Memory B cell (primary cell): ENCODE measurements around the gene TRAPPC10.
A peak's percentile ranks its signal among the peaks of the same experiment; 100 is the strongest.

Experiments used
- ATAC-seq: fragments of 150-1000 bp; cut with Tn5 transposase; 2 replicates; pipeline ENCODE4 v1.10.0; 2021; ENCODE audit warnings: low read depth, mild to moderate bottlenecking, moderate library complexity
- DNase-seq, 2 donors: peaks; one replicate each; pipeline ENCODE4 v3.0.0; 2022; ENCODE audit warnings: low spot score in 2 of 2
- H3K27ac Mint-ChIP-seq: one replicate; pipeline ENCODE4 v1.8.0; 2022; ENCODE audit warnings: mild to moderate bottlenecking, moderate library complexity, mixed read lengths
- H3K27me3 Mint-ChIP-seq: one replicate; pipeline ENCODE4 v1.8.0; 2022; ENCODE audit warnings: mixed read lengths
- H3K36me3 Mint-ChIP-seq: one replicate; pipeline ENCODE4 v1.8.0; 2022; ENCODE audit warnings: mild to moderate bottlenecking, mixed read lengths
- H3K4me1 Mint-ChIP-seq: one replicate; pipeline ENCODE4 v1.8.0; 2022; ENCODE audit warnings: mixed read lengths
- H3K4me3 Mint-ChIP-seq: one replicate; pipeline ENCODE4 v1.8.0; 2022; ENCODE audit warnings: mild to moderate bottlenecking, moderate library complexity, mixed read lengths
- H3K9me3 Mint-ChIP-seq: one replicate; pipeline ENCODE4 v1.8.0; 2022; ENCODE audit warnings: mixed read lengths

The TRAPPC10 gene

DNA sequence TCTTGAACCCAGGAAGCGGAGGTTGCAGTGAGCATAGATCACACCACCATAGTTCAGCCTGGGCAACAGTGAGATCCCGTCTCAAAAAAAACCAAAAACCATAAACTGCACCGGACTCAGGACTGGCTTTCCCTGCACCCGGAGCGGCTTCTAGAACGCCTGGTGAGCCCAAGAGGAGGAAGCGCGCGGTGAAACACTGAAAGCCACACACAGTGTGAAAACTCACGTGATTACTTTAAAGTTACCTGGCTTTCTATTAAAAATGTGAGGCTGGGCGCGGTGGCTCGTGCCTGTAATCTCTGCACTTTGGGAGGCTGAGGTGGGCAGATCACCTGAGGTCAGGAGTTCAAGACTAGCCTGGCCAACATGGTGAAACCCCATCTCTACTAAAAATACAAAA is 7.0 kb upstream of the TRAPPC10 start:
- Mint-ChIP-seq H3K36me3 (peaks cover 7% of the 10 kb centered on the region), H3K27ac (no peak overlapping the region), H3K9me3 (no peaks in the 10 kb centered on the region), H3K4me3 (no peak overlapping the region), H3K4me1 (no peaks in the 10 kb centered on the region), H3K27me3 (no peaks in the 10 kb centered on the region)
- ATAC-seq, result no peak
- no peak for DNase-seq

DNA sequence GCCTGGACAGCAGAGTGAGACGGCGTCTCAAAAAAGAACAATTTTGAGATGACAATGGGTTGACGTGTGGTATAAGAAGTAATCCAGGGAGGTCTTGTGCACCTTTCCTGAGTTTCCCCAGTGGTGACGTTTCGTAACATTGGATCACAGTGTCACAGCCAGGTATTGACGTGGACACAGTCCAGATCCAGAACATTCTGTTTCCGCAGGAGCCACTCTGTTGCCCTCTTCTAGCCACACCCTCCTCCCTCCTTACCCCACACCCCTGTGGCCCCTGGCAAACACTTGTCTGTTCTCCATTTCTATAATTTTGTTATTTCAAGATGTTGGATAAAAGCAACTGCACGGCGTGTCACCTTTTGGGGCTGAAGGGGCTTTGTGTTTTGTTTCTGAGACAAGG is 6.5 kb upstream of the TRAPPC10 start:
- H3K9me3 Mint-ChIP-seq, result no peaks in the 10 kb centered on the region
- H3K4me3 Mint-ChIP-seq, result no peak overlapping the region
- no peaks in the 10 kb centered on the region for H3K4me1 Mint-ChIP-seq
- H3K27me3 Mint-ChIP-seq, result no peaks in the 10 kb centered on the region
- H3K36me3 Mint-ChIP-seq, result peaks cover 7% of the 10 kb centered on the region
- DNase-seq, result no peak
- no peak for ATAC-seq
- no peak overlapping the region for H3K27ac Mint-ChIP-seq

DNA sequence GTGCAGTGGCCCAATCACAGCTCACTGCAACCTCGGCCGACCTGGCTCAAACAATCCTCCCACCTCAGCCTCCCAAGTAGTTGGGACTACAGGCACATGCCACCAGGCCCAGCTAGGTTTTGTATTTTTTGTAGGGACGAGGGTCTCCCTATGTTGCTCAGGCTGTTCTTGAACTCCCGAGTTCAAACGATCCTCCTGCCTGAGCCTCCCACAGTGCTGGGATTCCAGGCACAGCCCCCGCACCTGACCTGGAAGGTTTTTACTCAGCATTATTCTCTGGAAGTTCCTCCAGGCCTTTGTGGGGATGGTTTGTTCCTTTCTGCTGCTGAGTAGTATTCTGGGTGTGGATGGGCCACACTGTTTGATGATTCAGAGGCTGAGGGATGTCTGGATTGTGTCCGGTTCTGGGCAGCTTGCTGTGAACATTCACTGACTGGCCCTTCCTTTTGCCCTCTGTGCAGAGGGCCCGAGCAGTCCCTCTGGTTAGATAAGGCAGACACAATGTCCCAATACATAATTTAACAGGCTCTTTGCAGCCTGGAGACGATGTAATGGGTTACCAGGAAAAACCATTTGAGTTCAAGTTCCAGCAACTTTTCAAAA is 6.0 kb upstream of the TRAPPC10 start:
- H3K4me1 Mint-ChIP-seq, result no peaks in the 10 kb centered on the region
- ATAC-seq, result no peak
- no peak for DNase-seq
- H3K4me3 Mint-ChIP-seq, result no peak overlapping the region
- peaks cover 7% of the 10 kb centered on the region for H3K36me3 Mint-ChIP-seq
- no peaks in the 10 kb centered on the region for H3K27me3 Mint-ChIP-seq
- H3K27ac Mint-ChIP-seq, result no peak overlapping the region
- H3K9me3 Mint-ChIP-seq, result no peaks in the 10 kb centered on the region

DNA sequence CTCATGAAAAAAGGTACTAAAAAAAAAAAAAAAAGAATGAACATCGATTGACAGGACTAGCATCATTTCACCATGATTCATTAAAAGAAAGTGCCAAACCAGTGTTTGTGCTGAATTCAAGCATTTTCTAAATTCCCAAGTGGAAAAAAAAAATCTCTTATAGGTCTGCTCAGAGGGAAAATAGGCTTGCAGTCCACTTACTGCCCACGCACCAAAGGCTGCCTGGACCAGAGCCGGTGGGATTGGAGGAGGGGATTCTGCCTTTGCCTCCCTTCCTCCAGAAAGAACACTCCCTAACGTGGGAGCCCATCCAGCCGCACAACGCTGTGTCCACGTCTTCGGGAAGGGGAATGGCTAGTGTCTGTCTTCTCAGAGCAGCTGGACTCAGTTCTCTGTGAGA is 5.5 kb upstream of the TRAPPC10 start:
- no peak overlapping the region for H3K27ac Mint-ChIP-seq
- ATAC-seq (no peak), DNase-seq (no peak)
- H3K4me1 Mint-ChIP-seq, result no peaks in the 10 kb centered on the region
- no peaks in the 10 kb centered on the region for H3K27me3 Mint-ChIP-seq
- H3K4me3 Mint-ChIP-seq, result no peak overlapping the region
- peaks cover 7% of the 10 kb centered on the region for H3K36me3 Mint-ChIP-seq
- no peaks in the 10 kb centered on the region for H3K9me3 Mint-ChIP-seq

DNA sequence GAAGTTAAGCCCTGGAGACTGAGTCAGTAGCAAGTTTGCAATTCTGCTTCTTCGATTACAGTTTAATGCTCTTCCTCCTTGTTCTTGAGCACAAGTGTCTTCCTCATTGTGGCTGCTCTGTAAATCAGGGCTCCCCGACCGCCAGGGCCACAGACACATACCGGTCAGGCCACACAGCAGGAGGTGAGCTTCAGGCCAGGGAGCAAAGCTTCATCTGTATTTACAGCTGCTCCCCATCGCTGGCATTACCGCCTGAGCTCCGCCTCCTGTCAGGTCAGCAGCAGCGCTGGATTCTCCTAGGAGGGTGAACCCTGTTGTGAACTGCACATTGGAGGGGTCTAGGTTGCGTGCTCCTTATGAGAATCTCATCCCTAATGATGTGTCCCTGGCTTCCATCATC is 1.7 kb upstream of the TRAPPC10 start:
- no peaks in the 10 kb centered on the region for H3K9me3 Mint-ChIP-seq
- DNase-seq, result no peak
- ATAC-seq, result no peak
- peaks cover 18% of the 10 kb centered on the region for H3K4me1 Mint-ChIP-seq
- H3K36me3 Mint-ChIP-seq, result peaks cover 7% of the 10 kb centered on the region
- H3K4me3 Mint-ChIP-seq, result no peak overlapping the region
- H3K27ac Mint-ChIP-seq, result no peak overlapping the region
- no peaks in the 10 kb centered on the region for H3K27me3 Mint-ChIP-seq

DNA sequence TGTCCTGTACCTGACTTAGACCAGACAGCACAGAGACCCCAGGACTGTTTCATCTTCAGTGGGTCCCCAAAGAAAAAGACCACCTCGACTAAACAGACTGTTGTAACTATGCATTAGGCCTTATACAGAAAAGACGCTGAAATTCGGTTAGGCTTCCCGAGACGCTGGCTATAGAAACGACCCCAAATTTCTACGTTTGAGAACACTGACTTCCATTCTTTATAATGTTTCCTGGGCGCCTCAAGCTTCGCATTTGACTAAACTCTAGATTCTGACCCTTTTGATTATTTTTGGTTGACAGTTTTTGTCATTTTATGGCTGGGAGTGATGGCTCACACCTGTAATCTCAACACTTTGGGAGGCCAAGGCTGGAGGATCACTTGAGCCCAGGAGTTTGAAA is 986 bp upstream of the TRAPPC10 start:
- no peak for DNase-seq
- ATAC-seq, result no peak

DNA sequence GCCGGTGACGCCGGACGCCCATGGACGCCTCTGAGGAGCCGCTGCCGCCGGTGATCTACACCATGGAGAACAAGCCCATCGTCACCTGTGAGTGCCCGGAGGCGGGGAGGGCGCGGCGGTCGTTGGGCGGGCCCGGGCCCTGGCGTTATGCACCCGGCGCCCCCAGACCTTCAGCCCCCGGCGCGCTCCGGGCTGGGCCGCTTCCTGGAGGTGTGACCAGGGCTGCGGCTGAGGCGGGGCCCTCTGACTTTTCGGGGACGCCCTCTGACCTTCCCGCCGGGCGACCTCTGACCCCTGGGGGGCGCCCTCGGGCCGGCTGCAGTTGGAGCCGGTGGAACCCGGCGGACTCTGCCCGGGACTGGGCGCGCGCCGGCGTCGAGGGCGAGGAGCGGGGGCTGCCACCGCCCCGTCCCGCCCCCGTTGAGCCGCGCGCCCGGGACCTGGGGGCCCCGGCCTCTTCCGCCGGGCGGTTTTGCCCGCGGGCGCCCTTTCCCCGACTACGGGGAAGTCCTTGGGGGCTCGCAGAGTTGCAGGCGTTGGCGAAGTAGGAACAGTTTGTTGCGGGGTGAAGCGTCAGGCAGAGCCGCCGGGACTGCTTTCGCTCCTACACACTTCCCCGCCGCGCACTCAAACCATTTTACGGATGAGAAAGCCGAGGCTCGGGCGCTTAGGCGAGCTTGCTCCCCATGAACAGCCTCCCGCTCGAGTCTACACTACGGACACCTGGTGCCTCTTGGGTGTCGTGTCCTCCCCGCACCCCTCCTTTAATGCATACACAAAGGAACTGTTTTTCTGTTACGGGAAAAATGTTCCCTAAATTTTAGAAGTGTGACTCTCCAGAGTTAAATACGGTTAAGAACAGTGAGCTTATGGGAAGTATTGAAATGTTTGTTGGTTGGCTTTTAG is 618 bp downstream of the TRAPPC10 start:
- peak; percentile 73 for ATAC-seq
- Mint-ChIP-seq H3K4me1 (peaks cover 35% of the 10 kb centered on the region), H3K9me3 (no peaks in the 10 kb centered on the region)

More for the DNA sequence above, 986 bp upstream of the TRAPPC10 start:
- H3K4me1 Mint-ChIP-seq, result peaks cover 24% of the 10 kb centered on the region
- H3K36me3 Mint-ChIP-seq, result peaks cover 7% of the 10 kb centered on the region
- H3K9me3 Mint-ChIP-seq, result no peaks in the 10 kb centered on the region
- H3K27ac Mint-ChIP-seq, result peak overlapping the region; percentile 78
- H3K27me3 Mint-ChIP-seq, result no peaks in the 10 kb centered on the region
- H3K4me3 Mint-ChIP-seq, result peak overlapping the region; percentile 85

DNA sequence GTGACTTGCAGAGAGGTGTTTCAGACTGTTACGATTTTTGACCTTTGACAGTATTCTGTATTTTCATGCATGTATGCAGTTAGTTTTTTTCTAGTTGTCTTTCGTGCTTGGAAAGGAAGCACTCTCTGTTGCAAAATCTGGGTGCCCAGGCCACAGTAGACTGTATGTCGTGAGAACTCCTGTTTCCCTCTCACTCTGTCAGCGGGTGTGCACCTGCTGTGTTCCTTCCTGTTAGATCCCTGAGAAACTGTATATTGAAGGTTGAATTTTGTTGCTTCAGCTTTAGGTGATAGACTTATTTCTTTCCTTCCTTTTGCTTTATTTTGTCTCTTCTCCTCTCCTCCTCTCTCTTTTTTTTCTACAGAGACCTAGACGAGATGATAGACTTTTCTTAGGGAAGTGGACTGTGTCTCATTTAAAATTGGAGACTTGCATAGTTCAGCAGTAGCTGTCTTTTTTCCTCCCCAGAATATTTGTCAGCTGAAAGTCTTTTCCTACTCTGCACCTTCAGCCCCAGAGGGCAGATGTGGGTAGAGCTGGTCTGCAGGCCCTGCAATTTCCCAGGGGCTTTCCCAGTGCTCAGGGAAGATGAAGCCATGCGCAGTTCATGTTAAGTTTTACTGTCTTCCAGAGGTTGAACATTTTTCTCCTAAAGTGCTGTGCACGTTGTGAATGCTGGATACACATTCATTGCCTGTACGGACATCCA is 1.4 kb downstream of the TRAPPC10 start:
- no peaks in the 10 kb centered on the region for H3K9me3 Mint-ChIP-seq
- H3K4me3 Mint-ChIP-seq, result peak overlapping the region; percentile 92
- ATAC-seq (peak; percentile 15), DNase-seq (no peak)
- no peaks in the 10 kb centered on the region for H3K27me3 Mint-ChIP-seq
- peaks cover 2% of the 10 kb centered on the region for H3K36me3 Mint-ChIP-seq
- peaks cover 37% of the 10 kb centered on the region for H3K4me1 Mint-ChIP-seq
- peak overlapping the region; percentile 89 for H3K27ac Mint-ChIP-seq

More for the DNA sequence above, 618 bp downstream of the TRAPPC10 start:
- Mint-ChIP-seq H3K27me3 (no peaks in the 10 kb centered on the region), H3K4me3 (peak overlapping the region; percentile 92), H3K27ac (peak overlapping the region; percentile 89), H3K36me3 (peaks cover 4% of the 10 kb centered on the region)
- DNase-seq, result peak; percentile 65 to 72

DNA sequence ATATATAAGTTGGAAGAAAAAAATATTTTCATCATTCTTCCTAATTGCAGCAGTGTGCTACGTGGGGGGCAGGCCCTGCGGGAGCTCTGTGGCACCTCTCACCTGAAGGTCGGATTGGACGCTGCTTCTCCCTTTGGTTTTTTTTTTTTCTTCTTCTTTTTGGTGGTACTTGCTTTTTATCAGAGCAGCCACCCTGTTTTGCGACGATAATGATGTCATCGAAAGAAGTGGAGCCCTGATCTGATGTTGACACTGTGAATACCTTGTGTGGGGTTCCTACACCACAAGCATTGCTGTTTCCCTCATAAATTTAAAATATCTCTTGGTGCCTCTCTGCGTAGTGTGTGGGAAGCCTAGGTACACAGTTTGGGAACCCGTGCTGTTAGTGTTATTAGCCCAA is 5.5 kb downstream of the TRAPPC10 start:
- no peaks in the 10 kb centered on the region for H3K9me3 Mint-ChIP-seq
- H3K4me1 Mint-ChIP-seq, result peaks cover 51% of the 10 kb centered on the region
- H3K36me3 Mint-ChIP-seq, result no peaks in the 10 kb centered on the region
- H3K4me3 Mint-ChIP-seq, result peak overlapping the region; percentile 57
- DNase-seq, result no peak
- H3K27me3 Mint-ChIP-seq, result no peaks in the 10 kb centered on the region
- peak overlapping the region; percentile 74 for H3K27ac Mint-ChIP-seq
- ATAC-seq, result no peak

DNA sequence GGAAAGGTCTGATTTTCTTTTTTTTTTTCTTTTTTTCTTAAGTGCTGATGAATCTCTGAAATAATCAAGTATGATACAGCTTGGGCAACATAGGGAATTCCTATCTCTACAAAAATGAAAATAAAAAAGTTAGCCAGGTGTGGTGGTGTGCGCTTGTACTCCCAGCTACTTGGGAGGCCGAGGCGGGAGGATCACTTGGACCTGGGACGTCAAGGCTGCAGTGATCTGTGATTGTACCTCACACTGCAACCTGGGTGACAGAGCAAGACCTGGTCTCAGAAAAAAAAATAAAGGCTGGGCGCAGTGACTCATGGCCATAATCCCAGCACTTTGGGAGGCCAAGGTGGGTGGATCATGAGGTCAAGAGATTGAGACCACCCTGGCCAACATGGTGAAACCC is 6.0 kb downstream of the TRAPPC10 start:
- no peaks in the 10 kb centered on the region for H3K36me3 Mint-ChIP-seq
- ATAC-seq (no peak), DNase-seq (no peak)
- H3K27me3 Mint-ChIP-seq, result no peaks in the 10 kb centered on the region
- H3K4me3 Mint-ChIP-seq, result no peak overlapping the region
- H3K9me3 Mint-ChIP-seq, result no peaks in the 10 kb centered on the region
- H3K27ac Mint-ChIP-seq, result no peak overlapping the region
- H3K4me1 Mint-ChIP-seq, result peaks cover 50% of the 10 kb centered on the region

DNA sequence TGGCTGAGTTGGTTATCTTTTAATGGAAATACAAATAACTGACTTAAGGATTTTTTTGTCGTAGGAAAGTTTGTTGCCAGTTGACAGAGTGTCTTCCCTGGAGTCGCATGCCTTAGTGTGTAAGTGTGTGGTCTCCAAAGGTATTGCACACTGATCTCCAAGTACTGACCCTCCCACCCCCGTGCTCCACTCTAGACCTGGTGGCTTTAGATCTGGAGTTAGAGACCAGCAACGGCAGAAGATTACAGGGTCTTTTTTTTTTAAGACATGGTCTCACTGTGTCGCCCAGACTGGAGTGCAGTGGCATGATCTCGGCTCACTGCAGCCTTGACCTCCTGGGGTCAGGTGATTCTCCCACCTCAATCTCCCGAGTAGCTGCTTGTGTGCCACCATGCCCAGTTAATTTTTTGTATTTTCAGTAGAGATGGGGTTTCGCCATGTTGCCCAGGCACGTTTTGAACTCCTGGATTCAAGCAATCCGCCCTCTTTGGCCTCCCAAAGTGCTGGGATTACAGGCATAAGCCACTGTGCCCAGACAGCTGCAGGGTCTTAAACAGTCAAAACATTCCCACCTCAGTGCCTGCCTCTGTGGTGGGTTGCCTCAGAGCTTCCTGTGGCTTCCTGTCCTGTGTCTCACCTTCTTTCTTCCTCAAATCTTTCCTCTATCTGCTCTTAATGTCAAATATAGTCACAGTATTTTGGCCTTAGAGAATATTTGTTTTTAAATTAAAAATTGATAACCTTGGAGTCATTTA is 6.9 kb downstream of the TRAPPC10 start:
- H3K36me3 Mint-ChIP-seq, result no peaks in the 10 kb centered on the region
- peaks cover 45% of the 10 kb centered on the region for H3K4me1 Mint-ChIP-seq
- ATAC-seq, result no peak
- peak overlapping the region; percentile 21 for H3K4me3 Mint-ChIP-seq
- DNase-seq, result no peak
- H3K9me3 Mint-ChIP-seq, result no peaks in the 10 kb centered on the region
- H3K27me3 Mint-ChIP-seq, result no peaks in the 10 kb centered on the region
- peak overlapping the region; percentile 82 for H3K27ac Mint-ChIP-seq

DNA sequence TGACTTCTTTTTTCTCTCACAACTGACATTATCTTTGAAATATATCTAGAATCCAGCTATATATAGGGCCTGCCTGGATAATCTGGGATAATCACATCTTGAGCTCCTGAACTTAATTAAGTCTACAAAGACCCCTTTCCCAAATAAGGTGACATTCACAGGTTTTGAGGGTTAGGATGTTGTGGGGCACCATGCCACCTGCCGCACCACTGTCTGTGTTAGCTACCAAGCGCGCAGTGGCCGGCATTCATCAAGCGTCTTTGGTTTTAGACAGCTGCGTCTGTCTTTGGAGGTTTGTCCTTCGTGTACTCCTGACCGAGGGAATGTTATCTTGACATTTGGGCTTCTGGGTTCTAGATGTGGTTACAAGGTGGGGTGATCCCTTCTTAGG is 7.5 kb downstream of the TRAPPC10 start:
- DNase-seq (no peak), ATAC-seq (no peak)
- peaks cover 41% of the 10 kb centered on the region for H3K4me1 Mint-ChIP-seq
- H3K27me3 Mint-ChIP-seq, result no peaks in the 10 kb centered on the region
- no peak overlapping the region for H3K4me3 Mint-ChIP-seq
- peak overlapping the region; percentile 82 for H3K27ac Mint-ChIP-seq
- H3K36me3 Mint-ChIP-seq, result no peaks in the 10 kb centered on the region
- H3K9me3 Mint-ChIP-seq, result no peaks in the 10 kb centered on the region

DNA sequence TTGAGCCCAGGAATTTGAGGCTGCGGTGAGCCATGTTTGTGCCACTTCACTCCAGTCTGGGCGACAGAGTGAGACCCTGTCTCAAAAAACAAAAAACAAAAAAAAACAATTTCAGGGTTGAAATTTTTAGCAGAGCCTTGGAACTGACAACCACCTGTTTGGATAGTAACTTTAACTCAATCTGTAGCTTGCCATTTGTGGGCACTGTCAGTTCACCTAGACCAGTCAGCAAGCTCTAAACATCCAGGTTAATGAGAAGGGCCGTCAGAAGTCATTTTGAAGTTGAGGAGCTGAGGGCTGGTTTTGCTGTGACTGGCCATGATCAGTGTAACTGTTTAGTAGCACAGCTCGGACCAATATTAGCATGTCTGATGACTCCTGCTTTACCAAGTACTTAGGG is 8.4 kb downstream of the TRAPPC10 start:
- H3K27me3 Mint-ChIP-seq, result no peaks in the 10 kb centered on the region
- no peaks in the 10 kb centered on the region for H3K36me3 Mint-ChIP-seq
- DNase-seq (no peak), ATAC-seq (no peak)
- H3K9me3 Mint-ChIP-seq, result no peaks in the 10 kb centered on the region
- peak overlapping the region; percentile 82 for H3K27ac Mint-ChIP-seq
- no peak overlapping the region for H3K4me3 Mint-ChIP-seq
- peaks cover 45% of the 10 kb centered on the region for H3K4me1 Mint-ChIP-seq

DNA sequence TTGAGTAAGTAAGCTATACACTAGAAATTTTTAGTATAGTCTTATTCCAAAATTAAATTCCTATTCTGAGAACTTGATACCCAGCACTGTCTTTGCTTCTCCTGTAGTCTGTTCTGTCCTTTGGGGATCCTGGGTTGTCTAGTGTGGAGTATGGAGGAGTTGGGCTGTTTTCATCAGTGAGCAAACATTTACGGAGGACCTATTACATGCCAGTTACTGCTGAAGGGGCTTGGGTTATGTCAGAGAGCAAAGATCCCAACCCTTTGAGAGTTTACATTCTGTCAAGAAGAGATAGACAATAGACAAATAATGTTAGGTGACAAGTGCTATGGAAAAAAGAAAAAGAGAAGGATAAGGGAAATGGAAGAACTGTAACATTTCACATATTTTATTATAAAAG is 9.0 kb downstream of the TRAPPC10 start:
- Mint-ChIP-seq H3K27ac (peak overlapping the region; percentile 82), H3K4me1 (peaks cover 46% of the 10 kb centered on the region), H3K4me3 (no peak overlapping the region), H3K36me3 (no peaks in the 10 kb centered on the region), H3K9me3 (no peaks in the 10 kb centered on the region), H3K27me3 (no peaks in the 10 kb centered on the region)
- DNase-seq (no peak), ATAC-seq (no peak)
